AG20443 (cell line): Measurements from ENCODE around the gene BABAM2.
"Not testable (repeated sequence)": the region's sequence is repeated elsewhere in the genome, so short reads cannot be mapped to it uniquely, and the experiment has no call there.

Experiments
- DNase-seq: peaks from one replicate; pipeline ENCODE4 v3.0.0; 2012; ENCODE audit warnings: low spot score, mixed read lengths

BABAM2 gene

GRCh38 chr2:27890146-27890923, at the start of gene BABAM2, which contains the start of gene RBKS:
Gene BABAM2 (plus strand): TSS chr2:27890729. CDS start chr2:27894557, 3,828 bp downstream.
Gene RBKS (minus strand): TSS chr2:27890387. CDS start chr2:27890345, 42 bp downstream.
- DNase-seq = peak; percentile 98

GRCh38 chr2:27842894-27843293, 47.6 kb upstream of the BABAM2 start:
- DNase-seq = no peak

DNA sequence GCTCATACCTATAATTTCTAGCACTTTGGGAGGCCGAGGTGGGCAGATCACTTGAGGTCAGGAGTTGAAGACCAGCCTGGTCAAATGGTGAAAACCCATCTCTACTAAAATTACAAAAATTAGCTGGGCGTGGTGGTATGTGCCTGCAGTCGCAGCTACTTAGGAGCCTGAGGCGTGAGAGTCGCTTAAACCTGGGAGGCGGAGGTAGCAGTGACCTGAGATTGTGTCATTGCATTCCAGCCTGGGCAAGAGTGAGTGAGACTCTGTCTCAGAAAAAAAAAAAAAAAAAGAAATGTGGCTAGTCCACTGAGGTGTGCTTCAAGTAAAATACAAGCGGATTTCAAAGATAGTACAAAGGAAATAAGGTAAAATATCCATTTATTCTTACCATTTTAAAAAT, 46.5 kb upstream of the BABAM2 start:
- no peak for DNase-seq

DNA sequence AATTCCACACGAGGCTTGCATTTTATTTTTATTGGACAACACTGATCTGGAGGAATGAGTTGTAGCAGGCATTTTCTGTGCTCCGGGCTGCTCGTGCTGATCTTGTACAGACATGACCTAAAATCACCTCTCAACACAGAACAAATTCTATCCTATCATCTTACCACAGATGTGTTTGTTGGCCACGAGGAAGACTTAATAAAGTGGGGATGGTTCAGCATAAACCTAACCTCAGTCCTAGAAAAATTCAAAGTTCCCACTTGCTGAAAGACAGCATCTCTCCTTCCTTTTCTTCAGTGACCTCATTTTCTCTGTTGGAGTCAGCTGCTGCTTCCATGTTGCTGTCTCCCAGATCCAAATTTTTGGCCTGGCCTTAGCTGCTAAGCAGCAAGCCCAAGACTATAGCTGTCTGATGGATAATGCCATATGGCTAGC, 45.7 kb upstream of the BABAM2 start:
- DNase-seq = no peak

GRCh38 chr2:27847333-27847732, 43.2 kb upstream of the BABAM2 start:
- DNase-seq = no peak

GRCh38 chr2:27849558-27850205, 40.8 kb upstream of the BABAM2 start:
- DNase-seq = no peak

DNA sequence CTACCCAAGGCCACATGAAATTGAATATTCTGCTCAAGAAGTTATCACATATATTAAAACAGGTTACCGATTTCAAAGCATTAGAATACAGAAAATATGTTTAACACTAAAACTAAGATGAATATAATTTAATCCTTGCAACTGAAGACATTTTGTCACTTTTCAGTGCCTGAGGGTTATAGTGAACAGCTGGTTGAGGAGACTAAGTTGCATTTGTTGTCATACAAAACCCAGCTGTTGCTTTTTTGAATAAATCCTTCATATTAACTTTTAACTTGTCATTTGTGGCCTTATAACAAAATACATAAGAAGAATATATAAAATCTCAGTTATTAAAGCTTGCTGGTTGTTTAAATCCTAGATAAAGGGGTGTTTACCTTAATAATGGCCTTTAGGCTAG, 37.8 kb upstream of the BABAM2 start:
- no peak for DNase-seq

DNA sequence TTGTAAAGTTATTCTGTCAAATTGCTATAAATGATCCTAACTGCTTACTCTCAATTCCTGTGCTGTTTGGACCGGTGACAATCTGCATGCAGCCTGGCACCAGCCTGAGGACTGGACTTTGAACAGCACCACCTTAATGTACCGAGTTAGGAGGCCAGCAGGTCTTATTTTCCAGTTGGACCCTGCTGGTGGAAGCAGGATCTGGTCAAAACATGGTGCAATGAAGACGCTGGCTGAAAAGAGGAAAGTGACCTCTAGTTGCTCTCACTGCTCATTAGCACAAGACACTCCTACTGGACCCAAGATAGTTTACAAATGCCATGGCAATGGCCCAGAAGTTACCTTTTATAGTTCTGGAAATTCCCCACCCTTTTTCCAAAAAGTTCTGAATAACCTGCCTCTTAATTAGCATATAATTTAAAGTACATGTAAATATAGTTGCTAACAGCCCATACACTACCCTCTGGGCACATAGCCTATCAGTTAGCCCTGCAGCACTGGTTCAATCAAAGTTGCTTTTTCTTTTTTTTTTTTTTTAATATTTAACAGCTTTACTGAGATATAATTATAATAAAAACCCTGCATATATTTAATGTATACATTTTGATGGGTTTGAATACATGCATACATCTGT, 36.2 kb upstream of the BABAM2 start:
- DNase-seq = no peak

DNA sequence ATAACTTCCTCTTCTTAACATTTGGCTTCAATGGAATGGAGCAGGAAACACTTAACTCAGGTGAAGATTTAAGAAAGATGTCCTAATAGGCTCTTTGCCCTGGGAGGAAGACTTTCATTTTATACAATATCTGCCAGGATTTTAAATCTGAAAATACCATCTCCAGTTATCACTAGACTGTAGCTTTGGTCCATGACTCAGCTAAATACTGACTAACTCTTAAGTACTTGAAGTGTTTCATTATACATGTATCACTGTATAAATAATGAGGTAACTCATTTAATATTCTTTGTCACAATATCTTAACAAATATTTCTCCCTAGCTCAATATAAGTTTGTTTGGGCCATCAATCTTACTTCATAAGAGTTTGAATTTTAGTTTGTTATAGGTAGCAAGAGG, 35.1 kb upstream of the BABAM2 start:
- DNase-seq = peak; percentile 45

DNA sequence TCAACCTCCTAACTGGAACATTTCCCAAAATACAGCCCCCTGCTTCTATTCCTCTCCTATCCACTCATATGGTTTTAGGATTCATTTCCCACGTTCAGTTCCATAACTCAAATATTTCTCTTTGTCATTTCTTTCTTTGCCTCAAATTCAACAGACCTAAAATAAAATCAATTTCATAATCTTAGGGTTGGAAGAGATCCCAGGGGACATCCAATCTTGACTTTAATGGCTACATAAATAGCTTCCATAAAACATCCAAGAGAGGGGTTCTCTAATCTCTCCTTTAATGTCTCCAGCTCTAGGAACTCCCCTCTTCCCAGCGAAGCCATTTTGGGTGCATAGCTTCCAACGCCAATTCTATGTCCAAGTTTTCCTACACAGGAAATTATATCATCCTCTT, 34.1 kb upstream of the BABAM2 start:
- DNase-seq = no peak

- DNase-seq = no peak
Measured at GRCh38 chr2:27856956-27857355, 33.6 kb upstream of the BABAM2 start.

DNA sequence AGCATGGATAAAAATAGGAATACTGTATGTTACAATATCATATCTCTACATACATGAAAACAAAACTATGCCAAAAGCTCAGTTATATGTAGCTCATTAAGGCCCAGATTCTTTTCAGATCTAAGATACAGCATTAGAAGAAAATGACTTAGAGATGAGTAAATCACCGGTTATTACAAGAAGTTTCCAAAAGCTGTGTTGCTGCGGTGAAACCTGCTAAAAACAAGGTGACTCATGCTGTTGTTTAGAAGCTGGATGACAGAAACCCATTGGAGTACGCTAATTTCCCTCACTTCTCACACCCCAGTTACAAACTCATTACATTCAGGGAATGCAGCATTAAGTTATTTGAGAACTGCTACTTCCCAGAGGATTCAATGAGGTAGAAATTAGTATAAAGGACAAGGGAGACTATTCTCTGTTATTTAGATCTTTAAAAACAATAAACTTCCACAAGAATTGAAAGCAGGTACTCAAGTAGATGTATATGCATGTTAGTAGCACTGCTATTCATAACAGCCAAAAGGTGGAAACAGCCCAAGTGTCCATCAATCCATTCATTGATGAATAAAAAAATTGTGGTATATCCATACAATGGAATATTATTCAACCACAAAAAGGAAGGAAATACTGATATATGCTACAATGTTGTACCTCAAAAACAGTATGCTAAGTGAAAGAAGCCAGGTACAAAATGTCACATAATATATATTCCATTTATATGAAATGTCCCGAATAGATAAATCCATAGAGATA, 32.9 kb upstream of the BABAM2 start:
- peak; percentile 56 for DNase-seq

- peak; percentile 58 for DNase-seq
Measured at GRCh38 chr2:27860111-27860510, 30.4 kb upstream of the BABAM2 start.

DNA sequence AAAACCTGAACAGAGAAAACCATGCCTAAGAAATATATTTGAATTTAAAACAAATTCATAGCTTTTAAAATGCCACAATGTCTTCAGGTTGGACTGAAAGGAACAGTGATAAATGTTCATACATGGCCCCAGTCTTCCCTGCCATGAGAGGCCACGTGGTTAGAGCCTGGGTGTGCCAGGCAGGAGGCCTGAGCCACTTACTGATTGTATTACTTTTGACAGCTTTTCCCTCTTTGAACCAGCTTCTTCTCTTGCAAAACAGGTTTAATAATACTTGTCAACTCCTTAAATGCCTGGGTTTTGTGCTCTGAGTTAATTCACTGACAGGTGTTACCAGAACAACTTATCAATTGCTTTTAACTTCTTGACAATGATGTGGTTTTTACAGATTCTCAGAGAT, 27.4 kb upstream of the BABAM2 start:
- no peak for DNase-seq

GRCh38 chr2:27863955-27864354, 26.6 kb upstream of the BABAM2 start:
- not testable (repeated sequence) for DNase-seq

GRCh38 chr2:27866237-27866636, 24.3 kb upstream of the BABAM2 start:
- no peak for DNase-seq

DNA sequence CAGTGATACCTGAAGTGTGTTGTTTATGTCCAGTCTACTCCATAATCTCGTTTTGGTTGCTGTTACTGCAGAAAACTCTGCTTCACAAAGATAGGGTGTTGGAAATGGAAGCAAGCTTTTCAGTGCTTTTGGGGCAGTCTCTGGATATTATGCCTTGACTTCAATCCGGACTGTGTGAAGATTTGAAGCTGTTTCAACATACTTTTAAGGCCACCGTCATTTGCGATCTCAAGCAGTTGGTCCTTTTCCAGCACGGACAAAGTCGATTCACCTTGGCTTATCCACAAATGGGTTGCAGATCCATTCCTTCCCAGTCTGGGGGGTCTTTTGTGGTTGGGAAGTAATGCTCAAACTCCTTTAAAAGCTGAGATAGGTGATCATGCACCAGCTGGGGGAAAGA, 20.8 kb upstream of the BABAM2 start:
- DNase-seq = no peak

DNA sequence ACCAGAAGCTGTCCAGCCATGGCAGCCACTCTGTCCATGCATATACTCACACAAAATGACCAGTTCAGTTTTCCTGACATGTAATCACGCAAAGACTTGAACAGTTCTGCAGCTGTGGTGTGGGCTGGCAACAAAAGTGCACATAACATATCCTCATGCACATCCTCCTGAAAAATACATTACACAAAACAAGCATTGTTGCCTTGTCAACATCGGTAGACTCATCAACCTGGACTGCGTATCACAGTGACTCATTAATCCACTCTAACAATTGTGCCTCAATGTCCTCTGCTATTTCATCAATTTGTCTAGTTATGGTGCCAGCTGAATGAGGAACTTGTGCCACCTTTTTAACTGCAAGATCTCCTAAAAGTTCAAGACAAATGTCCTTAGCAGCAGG, 19.8 kb upstream of the BABAM2 start:
- no peak for DNase-seq

DNA sequence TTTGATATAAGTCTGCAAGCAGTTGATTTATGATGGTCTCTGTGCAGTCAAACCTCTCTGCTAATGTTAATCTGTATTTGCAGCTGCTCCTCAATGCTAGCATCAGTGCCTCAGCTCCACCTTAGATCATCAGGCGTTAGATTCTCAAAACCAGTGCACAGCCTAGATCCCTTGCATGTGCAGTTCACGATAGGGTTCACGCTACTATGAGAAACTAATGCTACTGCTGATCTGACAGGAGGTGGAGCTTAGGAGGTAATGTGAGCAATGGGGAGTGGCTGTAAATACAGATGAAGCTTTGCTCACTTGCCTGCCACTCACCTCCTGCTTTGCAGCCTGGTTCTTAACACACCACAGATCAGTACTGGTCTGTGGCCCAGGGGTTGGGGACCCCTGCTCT, 18.7 kb upstream of the BABAM2 start:
- no peak for DNase-seq

DNA sequence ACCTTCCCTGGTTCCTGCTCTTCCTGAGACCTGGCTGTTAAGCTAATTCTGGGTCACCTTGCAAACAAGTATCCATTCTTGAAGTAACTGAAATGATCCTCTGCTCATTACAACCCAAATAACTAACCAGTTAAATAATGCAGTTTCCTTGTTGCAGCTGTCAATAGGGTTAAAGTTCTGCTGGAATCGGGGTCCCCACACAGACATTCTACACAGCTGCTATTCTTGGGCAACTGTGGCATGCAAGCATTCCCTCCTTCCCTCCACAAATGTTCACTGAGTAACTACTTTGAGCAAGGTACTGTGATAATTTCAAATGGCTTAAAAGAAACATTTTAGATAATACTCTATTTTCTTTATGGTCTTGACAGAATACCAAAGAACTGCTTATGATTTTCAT, 17.4 kb upstream of the BABAM2 start:
- no peak for DNase-seq

- no peak for DNase-seq
Measured at GRCh38 chr2:27875089-27875881, 15.2 kb upstream of the BABAM2 start.

DNA sequence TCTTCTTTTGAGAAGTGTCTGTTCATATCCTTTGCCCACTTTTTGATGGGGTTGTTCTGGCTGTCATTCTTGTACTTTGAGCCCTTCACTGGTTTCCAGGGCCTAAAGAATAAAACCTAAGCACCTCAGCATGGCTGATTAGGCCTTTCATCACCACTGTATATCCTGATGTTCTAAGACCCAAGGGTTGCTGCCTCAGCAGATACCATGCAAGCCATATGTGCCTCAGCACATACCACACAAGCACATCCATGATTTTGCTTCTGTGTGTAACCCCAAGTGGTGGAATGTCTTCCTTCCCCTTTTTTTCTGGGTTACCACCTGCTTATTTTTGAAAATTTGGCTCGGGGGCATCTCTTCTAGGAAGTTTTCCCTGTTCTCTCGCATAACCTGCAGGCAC, 11.7 kb upstream of the BABAM2 start:
- no peak for DNase-seq
